H1 (cell line): Measurements from ENCODE around the gene HOXD10. TPM values are rescaled to one million over a fixed set of nuclear protein-coding genes. Genes with fewer than 3 reads are reported as not detected.
A peak's percentile ranks its signal among the peaks of the same experiment; 100 is the strongest.

Experiments used
- CHD1 ChIP-seq: IDR thresholded peaks from 2 replicates; pipeline ENCODE4 v1.6.1; 2012; ENCODE audit warnings: low read depth, low read length, improper control_type of control experiment
- EGR1 ChIP-seq: IDR thresholded peaks from 2 replicates; pipeline ENCODE4 v1.6.1; 2011; ENCODE audit warnings: low read depth, low read length, borderline replicate concordance
- MAFK ChIP-seq: IDR thresholded peaks from 2 replicates; pipeline ENCODE4 v1.6.1; 2012; ENCODE audit warnings: low read depth, mild to moderate bottlenecking, improper control_type of control experiment, low read length
- POU5F1 ChIP-seq: IDR thresholded peaks from 2 replicates; pipeline ENCODE4 v1.6.1; 2011; ENCODE audit warnings: low read depth, mild to moderate bottlenecking, low read length, moderate library complexity
- SRF ChIP-seq: IDR thresholded peaks from 2 replicates; pipeline ENCODE4 v1.6.1; 2011; ENCODE audit warnings: mild to moderate bottlenecking, low read depth, low read length, moderate library complexity
- polyA plus RNA-seq, 7 experiments: library from polyadenylated mRNA; depleted of rRNA in 3 of 7; stranded (reverse) in 5 of 7; unstranded in 2 of 7; fragments of >200 nt in 5 of 7; fragments of 200-250 nt in 2 of 7; gene quantifications; 1 replicate in 5 of 7; 2 replicates in 1 of 7; 4 replicates in 1 of 7; pipeline versions ENCODE4 v1.2.1 to v1.2.3, GENCODE V29; 2011 to 2013; ENCODE audit warnings: missing spikeins in 2 of 7, mixed read lengths in 2 of 7
- total RNA-seq: library from RNA; stranded (reverse); fragmentation: NEBNext Ultra II Directional; extraction: Animal tissue kit (Norgen Biotek cat#: 25700); gene quantifications from 2 replicates; pipeline ENCODE4 v1.2.1, GENCODE V29; 2021

The HOXD10 gene
- total and polyA plus RNA-seq, 2 of the 8 experiments (the other 6 are each of a cell fraction or from before 2014, with no cell fraction given) = not detected

GRCh38 chr2:176082824-176083751, 33.5 kb upstream of the HOXD10 start (continued):
- TF ChIP-seq EGR1 (peak; percentile 77), POU5F1 (no peak), MAFK (no peak), CHD1 (no peak), SRF (no peak)
